Neutrophil (primary cell): Measurements from ENCODE around the gene TTC23.

Experiments used
- H3K27ac ChIP-seq: fragments of 200-600 bp; sonication (generic); 2 replicates; pipeline ENCODE4 v1.5.1; 2016; ENCODE audit warnings: mild to moderate bottlenecking, moderate library complexity
- H3K27me3 ChIP-seq: fragments of 200-600 bp; sonication (generic); 2 replicates; pipeline ENCODE4 v1.6.0; 2016; ENCODE audit warnings: mild to moderate bottlenecking
- H3K36me3 ChIP-seq: fragments of 200-600 bp; sonication (generic); 2 replicates; pipeline ENCODE4 v1.5.1; 2017
- H3K4me1 ChIP-seq, 2 experiments: fragments of 200-600 bp in 1 of 2; sonication (generic) in 1 of 2; 1 replicate in 1 of 2; 2 replicates in 1 of 2; pipeline versions ENCODE4 v1.5.1 to v1.6.1; 2013 to 2016; ENCODE audit warnings: low read depth in 1 of 2, low read length in 1 of 2, mild to moderate bottlenecking in 1 of 2, moderate library complexity in 1 of 2; ENCODE audit not compliant: control insufficient read depth in 1 of 2, insufficient read depth in 1 of 2
- H3K4me3 ChIP-seq, 2 experiments: fragments of 200-600 bp in 1 of 2; sonication (generic) in 1 of 2; 1 replicate in 1 of 2; 2 replicates in 1 of 2; pipeline ENCODE4 v1.5.1; 2013 to 2016; ENCODE audit warnings: low read depth in 1 of 2, low read length in 1 of 2, mild to moderate bottlenecking in 1 of 2, moderate library complexity in 1 of 2
- H3K9me3 ChIP-seq: fragments of 200-600 bp; sonication (generic); 2 replicates; pipeline ENCODE4 v1.5.1; 2016
- CTCF ChIP-seq: fragments of 200-600 bp; sonication (generic); IDR thresholded peaks from 2 replicates; pipeline ENCODE4 v1.5.1; 2016; ENCODE audit warnings: antibody characterized with exemption

Gene TTC23

DNA sequence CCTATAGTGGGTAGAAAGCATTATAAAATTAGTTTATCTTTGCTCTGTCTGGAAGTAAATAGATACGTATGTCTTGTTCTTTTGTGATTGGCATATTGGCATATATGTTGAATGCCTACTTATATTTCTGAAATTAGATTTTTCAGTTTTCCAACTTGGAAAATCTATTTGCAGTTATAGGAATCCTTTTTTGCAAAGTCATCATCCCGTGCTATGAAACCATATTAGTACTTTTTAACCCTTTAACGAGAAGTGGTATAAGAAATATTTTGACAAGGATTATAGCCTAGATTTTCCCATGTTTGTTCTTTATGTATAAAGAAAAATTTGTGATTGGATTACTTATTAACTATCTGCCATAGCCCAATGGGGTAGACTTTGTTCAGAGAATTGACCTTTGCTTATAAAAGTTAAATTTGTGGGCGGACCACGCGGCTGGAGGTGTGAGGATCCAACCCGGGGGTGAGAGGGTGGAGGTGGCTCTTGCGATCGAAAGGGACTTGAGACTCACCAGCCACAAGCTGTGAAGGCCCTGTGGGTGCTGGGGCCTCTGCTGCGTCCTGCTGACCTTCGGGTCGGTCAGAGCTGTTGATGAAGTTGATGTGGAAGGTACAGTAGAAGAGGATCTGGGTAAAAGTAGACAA is 7.8 kb upstream of the TTC23 start:
- no peaks in the 10 kb centered on the region for H3K27me3 ChIP-seq
- H3K36me3 ChIP-seq = peaks cover 3% of the 10 kb centered on the region

GRCh38 chr15:99253381-99254090 is 4.2 kb upstream of the TTC23 start:
- TF ChIP-seq CTCF = no peak
- Histone ChIP-seq H3K36me3 (no peaks in the 10 kb centered on the region), H3K4me3 (no peak overlapping the region), H3K27ac (no peak overlapping the region), H3K4me1 (peaks cover 33 to 38% of the 10 kb centered on the region in 2 experiments), H3K9me3 (no peaks in the 10 kb centered on the region), H3K27me3 (peaks cover 9% of the 10 kb centered on the region)

More for the DNA sequence above, 7.8 kb upstream of the TTC23 start:
- Histone ChIP-seq H3K4me1 (peaks cover 8 to 14% of the 10 kb centered on the region in 2 experiments), H3K27ac (no peak overlapping the region), H3K9me3 (no peaks in the 10 kb centered on the region), H3K4me3 (no peak overlapping the region)
- TF ChIP-seq CTCF = no peak

DNA sequence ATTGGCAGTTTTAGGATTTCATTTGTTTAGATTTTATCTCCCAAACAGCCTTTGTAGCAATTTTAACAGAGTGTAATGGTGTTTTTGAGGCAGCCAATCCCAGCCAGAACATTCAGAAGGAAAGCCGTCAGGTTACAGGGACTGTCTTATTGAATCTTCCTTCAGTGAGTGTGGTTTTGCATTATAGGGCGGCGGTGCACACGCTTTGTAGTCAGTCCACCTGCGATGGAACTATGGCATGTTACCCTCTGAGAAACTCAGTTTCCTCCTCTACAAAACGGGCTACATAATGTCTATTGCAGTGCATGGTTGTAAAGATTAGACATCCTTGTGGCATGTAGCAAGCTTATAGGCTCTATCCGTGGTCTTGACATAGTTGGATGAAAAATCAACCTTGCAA is 2.9 kb upstream of the TTC23 start:
- Histone ChIP-seq H3K36me3 (no peaks in the 10 kb centered on the region), H3K4me1 (peaks cover 33 to 38% of the 10 kb centered on the region in 2 experiments), H3K9me3 (no peaks in the 10 kb centered on the region), H3K27ac (no peak overlapping the region), H3K27me3 (peaks cover 9% of the 10 kb centered on the region), H3K4me3 (peak overlapping the region; percentile 91 to 96)
- no peak for TF ChIP-seq CTCF

- H3K27ac ChIP-seq = peak within 1 kb of the TSS; percentile 85
- TF ChIP-seq CTCF = peak; percentile 43
- peak within 1 kb of the TSS; percentile 91 to 96 for H3K4me3 ChIP-seq
- H3K36me3 ChIP-seq = no peaks in the 10 kb centered on the region
- H3K4me1 ChIP-seq = peaks cover 33 to 38% of the 10 kb centered on the region in 2 experiments
- peaks cover 9% of the 10 kb centered on the region for H3K27me3 ChIP-seq
- H3K9me3 ChIP-seq = no peaks in the 10 kb centered on the region
Observed at GRCh38 chr15:99250857-99251841, 1.8 kb upstream of the TTC23 start, which contains the start of gene LRRC28. TSS of gene LRRC28 (plus strand) at chr15:99251481. CDS start at chr15:99255958, 4,477 bp downstream.

DNA sequence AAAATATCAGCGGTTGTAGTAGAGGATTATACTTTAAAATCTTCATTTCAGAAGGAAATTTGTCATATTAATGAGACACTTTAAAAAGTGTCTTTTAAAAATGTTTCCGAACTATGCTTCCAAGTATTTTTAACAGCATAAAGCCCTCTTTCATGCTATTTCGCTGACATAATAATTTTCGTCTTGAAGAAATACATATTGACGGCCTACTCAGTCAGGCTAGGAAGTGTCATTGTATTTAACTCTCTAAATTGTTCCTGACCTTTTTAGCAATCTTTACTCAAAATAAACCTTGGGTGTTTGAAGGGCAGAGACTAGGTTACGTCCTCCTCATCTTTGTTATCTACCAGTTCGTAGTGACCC is 1.1 kb upstream of the TTC23 start:
- Histone ChIP-seq H3K27ac (peak overlapping the region; percentile 85), H3K9me3 (no peaks in the 10 kb centered on the region), H3K4me3 (peak overlapping the region; percentile 91 to 96), H3K27me3 (peaks cover 9% of the 10 kb centered on the region), H3K4me1 (peaks cover 33 to 38% of the 10 kb centered on the region in 2 experiments), H3K36me3 (no peaks in the 10 kb centered on the region)
- no peak for TF ChIP-seq CTCF
